ENCODE results near the gene ALDH1B1. TPM values are rescaled to one million over a fixed set of nuclear protein-coding genes. Genes with fewer than 3 reads are reported as not detected.

ALDH1B1 gene
- total and polyA plus RNA-seq, 2 of the 13 experiments (the other 11 are each of a cell fraction or from before 2014, with no cell fraction given), result 45.1 to 125 TPM

DNA sequence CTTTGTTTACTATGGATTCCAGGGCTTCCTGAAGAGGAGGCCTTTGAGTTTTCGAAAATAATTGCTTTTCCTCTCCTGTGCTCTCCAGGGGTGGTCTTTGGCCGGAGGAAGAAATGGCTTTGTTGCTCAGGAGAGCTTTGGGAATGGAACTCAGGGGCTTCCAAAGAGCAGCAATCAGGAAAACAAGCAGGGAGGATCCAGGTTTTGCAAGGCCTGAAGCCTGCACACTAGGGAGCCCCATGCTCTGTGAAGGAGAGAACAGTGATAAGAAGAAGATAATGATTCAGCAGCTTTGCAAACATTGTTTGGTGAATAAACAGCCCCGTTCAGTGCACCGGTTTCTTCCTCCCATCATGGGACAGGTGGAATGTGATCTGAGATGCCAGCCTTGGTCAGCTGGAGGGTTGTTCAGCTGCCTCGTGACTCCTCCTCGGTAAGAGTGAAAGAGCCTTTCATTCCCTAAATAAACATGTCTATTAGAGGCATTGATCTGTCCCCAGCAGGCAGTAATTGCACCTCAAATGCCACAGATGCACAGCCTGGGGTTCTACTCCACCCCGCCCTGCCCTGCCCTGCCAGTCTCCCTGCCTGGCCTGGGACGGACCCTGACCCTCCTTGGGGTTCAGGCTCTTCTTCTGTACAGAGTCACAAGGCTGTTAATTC lies 11.5 kb upstream of the ALDH1B1 start (continued):
- TF ChIP-seq, protein P1, sequence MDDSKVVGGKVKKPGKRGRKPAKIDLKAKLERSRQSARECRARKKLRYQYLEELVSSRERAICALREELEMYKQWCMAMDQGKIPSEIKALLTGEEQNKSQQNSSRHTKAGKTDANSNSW (CRISPR knock-in tag; IDR thresholded peaks at IDR 0.05; ENCODE audit: borderline replicate concordance), result no peak
- TF ChIP-seq ZKSCAN5 (CRISPR knock-in tag; IDR thresholded peaks at IDR 0.05) (no peak), ZNF569 (CRISPR knock-in tag; IDR thresholded peaks at IDR 0.05; ENCODE audit: borderline replicate concordance) (no peak)
- TF ChIP-seq, protein P2, sequence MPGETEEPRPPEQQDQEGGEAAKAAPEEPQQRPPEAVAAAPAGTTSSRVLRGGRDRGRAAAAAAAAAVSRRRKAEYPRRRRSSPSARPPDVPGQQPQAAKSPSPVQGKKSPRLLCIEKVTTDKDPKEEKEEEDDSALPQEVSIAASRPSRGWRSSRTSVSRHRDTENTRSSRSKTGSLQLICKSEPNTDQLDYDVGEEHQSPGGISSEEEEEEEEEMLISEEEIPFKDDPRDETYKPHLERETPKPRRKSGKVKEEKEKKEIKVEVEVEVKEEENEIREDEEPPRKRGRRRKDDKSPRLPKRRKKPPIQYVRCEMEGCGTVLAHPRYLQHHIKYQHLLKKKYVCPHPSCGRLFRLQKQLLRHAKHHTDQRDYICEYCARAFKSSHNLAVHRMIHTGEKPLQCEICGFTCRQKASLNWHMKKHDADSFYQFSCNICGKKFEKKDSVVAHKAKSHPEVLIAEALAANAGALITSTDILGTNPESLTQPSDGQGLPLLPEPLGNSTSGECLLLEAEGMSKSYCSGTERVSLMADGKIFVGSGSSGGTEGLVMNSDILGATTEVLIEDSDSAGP (CRISPR knock-in tag; IDR thresholded peaks at IDR 0.05; ENCODE audit: borderline replicate concordance), result peak; percentile 80; the same call in 1 of the 2 replicates
- TF ChIP-seq, protein P3, sequence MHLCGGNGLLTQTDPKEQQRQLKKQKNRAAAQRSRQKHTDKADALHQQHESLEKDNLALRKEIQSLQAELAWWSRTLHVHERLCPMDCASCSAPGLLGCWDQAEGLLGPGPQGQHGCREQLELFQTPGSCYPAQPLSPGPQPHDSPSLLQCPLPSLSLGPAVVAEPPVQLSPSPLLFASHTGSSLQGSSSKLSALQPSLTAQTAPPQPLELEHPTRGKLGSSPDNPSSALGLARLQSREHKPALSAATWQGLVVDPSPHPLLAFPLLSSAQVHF (CRISPR knock-in tag; IDR thresholded peaks at IDR 0.05), result no peak
- TF ChIP-seq, protein P4, sequence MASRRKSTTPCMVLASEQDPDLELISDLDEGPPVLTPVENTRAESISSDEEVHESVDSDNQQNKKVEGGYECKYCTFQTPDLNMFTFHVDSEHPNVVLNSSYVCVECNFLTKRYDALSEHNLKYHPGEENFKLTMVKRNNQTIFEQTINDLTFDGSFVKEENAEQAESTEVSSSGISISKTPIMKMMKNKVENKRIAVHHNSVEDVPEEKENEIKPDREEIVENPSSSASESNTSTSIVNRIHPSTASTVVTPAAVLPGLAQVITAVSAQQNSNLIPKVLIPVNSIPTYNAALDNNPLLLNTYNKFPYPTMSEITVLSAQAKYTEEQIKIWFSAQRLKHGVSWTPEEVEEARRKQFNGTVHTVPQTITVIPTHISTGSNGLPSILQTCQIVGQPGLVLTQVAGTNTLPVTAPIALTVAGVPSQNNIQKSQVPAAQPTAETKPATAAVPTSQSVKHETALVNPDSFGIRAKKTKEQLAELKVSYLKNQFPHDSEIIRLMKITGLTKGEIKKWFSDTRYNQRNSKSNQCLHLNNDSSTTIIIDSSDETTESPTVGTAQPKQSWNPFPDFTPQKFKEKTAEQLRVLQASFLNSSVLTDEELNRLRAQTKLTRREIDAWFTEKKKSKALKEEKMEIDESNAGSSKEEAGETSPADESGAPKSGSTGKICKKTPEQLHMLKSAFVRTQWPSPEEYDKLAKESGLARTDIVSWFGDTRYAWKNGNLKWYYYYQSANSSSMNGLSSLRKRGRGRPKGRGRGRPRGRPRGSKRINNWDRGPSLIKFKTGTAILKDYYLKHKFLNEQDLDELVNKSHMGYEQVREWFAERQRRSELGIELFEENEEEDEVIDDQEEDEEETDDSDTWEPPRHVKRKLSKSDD (CRISPR knock-in tag; IDR thresholded peaks at IDR 0.05; ENCODE audit: low read depth), result peak; percentile 59; the same call in 1 of the 2 replicates
- TF ChIP-seq, protein P5, sequence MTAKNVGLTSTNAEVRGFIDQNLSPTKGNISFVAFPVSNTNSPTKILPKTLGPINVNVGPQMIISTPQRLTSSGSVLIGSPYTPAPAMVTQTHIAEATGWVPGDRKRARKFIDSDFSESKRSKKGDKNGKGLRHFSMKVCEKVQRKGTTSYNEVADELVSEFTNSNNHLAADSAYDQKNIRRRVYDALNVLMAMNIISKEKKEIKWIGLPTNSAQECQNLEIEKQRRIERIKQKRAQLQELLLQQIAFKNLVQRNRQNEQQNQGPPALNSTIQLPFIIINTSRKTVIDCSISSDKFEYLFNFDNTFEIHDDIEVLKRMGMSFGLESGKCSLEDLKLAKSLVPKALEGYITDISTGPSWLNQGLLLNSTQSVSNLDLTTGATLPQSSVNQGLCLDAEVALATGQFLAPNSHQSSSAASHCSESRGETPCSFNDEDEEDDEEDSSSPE (CRISPR knock-in tag; IDR thresholded peaks at IDR 0.05), result no peak; the same call in 1 of the 2 replicates
- TF ChIP-seq, protein P6, sequence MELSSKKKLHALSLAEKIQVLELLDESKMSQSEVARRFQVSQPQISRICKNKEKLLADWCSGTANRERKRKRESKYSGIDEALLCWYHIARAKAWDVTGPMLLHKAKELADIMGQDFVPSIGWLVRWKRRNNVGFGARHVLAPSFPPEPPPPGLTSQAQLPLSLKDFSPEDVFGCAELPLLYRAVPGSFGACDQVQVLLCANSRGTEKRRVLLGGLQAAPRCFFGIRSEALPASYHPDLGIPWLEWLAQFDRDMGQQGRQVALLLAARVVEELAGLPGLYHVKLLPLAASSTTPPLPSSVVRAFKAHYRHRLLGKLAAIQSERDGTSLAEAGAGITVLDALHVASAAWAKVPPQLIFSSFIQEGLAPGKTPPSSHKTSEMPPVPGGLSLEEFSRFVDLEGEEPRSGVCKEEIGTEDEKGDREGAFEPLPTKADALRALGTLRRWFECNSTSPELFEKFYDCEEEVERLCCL (CRISPR knock-in tag; IDR thresholded peaks at IDR 0.05; ENCODE audit: borderline replicate concordance), result no peak

Measured in HepG2 (cell line).